BJ (cell line): ENCODE results near the gene SH3BGRL. TPM values are rescaled to one million over a fixed set of nuclear protein-coding genes. Genes with fewer than 3 reads are reported as not detected.

Experiments used
- CTCF ChIA-PET: fragments of 350-600 bp; formaldehyde crosslinking; extraction: SDS; loops from one replicate; lab custom pipeline; 2021; ENCODE audit warnings: antibody characterized with exemption, inconsistent platforms; lab: Yijun Ruan, JAX
- POLR2A ChIA-PET: fragments of 300-600 bp; sonication (Branson Sonifier 250); formaldehyde crosslinking; extraction: SDS; loops from one replicate; lab custom pipeline; 2021; ENCODE audit warnings: antibody characterized with exemption; lab: Charles Lee
- DNase-seq: peaks from one replicate; pipeline ENCODE4 v3.0.0-alpha.2; 2011; ENCODE audit warnings: low read depth
- H3K27me3 ChIP-seq: 2 replicates; pipeline ENCODE4 v1.6.0; 2011; ENCODE audit warnings: low read length; ENCODE audit not compliant: control insufficient read depth, insufficient read depth
- H3K36me3 ChIP-seq: 2 replicates; pipeline ENCODE4 v1.5.1; 2011; ENCODE audit warnings: low read length; ENCODE audit not compliant: control insufficient read depth, insufficient read depth
- H3K4me3 ChIP-seq: 2 replicates; pipeline ENCODE4 v1.5.1; 2011; ENCODE audit warnings: low read depth, mild to moderate bottlenecking, control low read depth, low read length
- polyA plus RNA-seq: library from polyadenylated mRNA; depleted of rRNA; stranded (reverse); fragments of >200 nt; gene quantifications from 2 replicates; pipeline ENCODE4 v1.2.3, GENCODE V29; 2011
- TF ChIP-seq, protein P1 (sequence below): IDR thresholded peaks from 2 replicates; pipeline ENCODE4 v1.5.1; 2011; ENCODE audit warnings: low read depth, mild to moderate bottlenecking, control low read depth, inconsistent platforms, low read length, moderate library complexity; ENCODE audit not compliant: insufficient read depth

SH3BGRL gene
- polyA plus RNA-seq, 1 experiment = 85.2 TPM

DNA sequence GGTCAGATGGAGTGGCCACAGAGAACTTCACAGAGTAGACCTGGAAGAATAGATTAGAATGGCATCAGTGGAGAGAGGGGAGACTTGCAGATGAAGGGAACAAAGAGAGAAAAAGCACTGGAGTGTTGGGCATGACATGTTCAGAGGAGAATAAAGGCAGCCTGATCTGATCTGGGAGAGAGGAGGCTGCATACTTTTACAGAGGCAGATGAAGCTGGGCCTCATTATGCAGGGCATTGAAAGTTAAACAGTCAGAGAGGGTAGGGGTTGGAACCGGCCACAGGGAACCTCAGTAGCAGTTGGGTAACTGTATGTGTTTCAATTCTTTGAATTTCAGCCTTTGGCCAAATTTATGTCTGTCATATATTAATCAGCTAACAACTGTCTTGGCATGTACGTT is 61.2 kb downstream of the SH3BGRL start:
- no peak overlapping the region for H3K4me3 ChIP-seq
- ChIA-PET POLR2A (no interaction called here), CTCF (no interaction called here)
- TF ChIP-seq, protein P1, sequence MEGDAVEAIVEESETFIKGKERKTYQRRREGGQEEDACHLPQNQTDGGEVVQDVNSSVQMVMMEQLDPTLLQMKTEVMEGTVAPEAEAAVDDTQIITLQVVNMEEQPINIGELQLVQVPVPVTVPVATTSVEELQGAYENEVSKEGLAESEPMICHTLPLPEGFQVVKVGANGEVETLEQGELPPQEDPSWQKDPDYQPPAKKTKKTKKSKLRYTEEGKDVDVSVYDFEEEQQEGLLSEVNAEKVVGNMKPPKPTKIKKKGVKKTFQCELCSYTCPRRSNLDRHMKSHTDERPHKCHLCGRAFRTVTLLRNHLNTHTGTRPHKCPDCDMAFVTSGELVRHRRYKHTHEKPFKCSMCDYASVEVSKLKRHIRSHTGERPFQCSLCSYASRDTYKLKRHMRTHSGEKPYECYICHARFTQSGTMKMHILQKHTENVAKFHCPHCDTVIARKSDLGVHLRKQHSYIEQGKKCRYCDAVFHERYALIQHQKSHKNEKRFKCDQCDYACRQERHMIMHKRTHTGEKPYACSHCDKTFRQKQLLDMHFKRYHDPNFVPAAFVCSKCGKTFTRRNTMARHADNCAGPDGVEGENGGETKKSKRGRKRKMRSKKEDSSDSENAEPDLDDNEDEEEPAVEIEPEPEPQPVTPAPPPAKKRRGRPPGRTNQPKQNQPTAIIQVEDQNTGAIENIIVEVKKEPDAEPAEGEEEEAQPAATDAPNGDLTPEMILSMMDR = no peak
- no peaks in the 10 kb centered on the region for H3K36me3 ChIP-seq
- DNase-seq = no peak
- no peaks in the 10 kb centered on the region for H3K27me3 ChIP-seq

DNA sequence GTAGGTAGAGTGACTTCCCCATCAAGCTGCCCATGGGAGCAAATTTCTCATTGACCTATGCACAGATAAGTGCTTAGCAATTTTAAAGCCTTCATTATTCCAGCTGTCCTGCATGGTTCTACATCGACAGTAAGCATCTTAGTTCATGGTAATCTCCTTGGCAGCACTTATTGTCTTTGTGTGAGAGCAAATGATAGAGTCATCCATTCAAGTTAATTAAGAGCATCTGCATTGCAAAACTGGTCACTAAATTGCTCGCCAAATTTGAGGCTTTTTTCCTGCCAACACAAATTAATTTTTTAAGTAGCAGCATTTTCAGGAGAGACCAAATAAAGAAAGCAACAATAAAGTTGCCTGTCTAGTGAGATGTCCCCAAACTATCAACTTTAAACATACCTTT is 76.7 kb downstream of the SH3BGRL start:
- ChIA-PET POLR2A (no interaction called here), CTCF (no interaction called here)
- no peak overlapping the region for H3K4me3 ChIP-seq
- H3K27me3 ChIP-seq = no peaks in the 10 kb centered on the region
- no peaks in the 10 kb centered on the region for H3K36me3 ChIP-seq
- TF ChIP-seq, protein P1 = no peak
- DNase-seq = no peak

DNA sequence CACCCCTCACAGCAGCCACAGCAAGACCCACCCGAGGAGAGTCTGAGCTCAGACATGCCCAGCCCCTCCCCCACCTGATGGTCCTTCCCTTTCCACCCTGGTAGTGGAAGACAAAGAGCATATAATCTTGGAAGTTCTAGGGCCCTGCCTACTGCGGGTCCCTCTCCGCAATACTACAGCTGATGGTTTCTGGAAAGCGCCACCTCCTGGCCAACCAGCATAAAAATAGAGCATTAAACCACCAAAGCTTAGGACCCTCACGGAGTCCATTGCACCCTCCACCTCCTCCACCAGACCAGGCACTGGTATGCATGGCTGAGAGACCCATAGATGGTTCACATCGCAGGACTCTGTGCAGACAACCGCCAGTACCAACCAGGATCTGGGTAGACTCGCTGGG is 78.2 kb downstream of the SH3BGRL start:
- DNase-seq = no peak
- Histone ChIP-seq H3K36me3 (no peaks in the 10 kb centered on the region), H3K4me3 (no peak overlapping the region), H3K27me3 (no peaks in the 10 kb centered on the region)
- TF ChIP-seq, protein P1 = 0 out of 2 replicates have a peak, but pooled peaks have one; percentile 12
- ChIA-PET POLR2A (no interaction called here), CTCF (no interaction called here)

DNA sequence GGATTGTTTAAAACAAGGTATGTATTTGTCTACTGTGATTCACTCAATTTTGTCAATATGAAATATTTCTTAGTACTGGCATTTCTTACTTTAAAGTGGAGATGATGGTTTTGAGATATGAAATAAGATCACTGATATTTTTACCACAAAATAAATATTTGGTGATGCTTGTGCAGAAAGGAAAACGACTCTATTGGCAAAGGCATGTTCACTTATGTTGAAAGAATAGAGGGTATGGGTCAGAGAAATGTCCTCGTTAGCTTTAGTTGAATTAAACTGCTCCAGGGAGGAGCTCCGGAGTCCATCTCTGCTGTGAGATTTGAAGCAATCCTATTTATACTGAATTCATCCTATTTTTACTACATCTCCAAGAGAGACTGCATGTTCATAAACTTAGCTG is 84.2 kb downstream of the SH3BGRL start:
- Histone ChIP-seq H3K4me3 (no peak overlapping the region), H3K27me3 (no peaks in the 10 kb centered on the region), H3K36me3 (no peaks in the 10 kb centered on the region)
- POLR2A ChIA-PET = no interaction called here
- no peak for DNase-seq
- TF ChIP-seq, protein P1 = no peak
- CTCF ChIA-PET = no interaction called here

DNA sequence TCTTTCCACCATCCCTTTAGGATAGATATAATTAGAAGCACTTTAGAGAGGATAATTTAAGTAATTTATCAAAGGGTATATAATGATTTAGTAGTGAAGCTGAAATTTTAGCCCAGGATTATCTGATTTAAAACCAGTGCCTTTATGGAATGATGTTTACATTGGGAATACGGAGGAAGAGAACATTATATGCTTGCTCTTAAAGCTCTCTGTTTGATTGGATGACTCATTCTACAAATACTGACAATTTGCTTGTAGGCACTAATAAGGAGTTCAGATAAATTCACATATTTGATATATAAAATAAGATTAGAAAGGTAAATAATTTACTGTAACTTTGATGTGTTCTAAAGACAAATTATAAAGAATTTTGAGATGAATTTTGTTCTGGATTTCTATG is 84.7 kb downstream of the SH3BGRL start:
- CTCF ChIA-PET = no interaction called here

More for the DNA sequence above, 84.7 kb downstream of the SH3BGRL start:
- Histone ChIP-seq H3K4me3 (no peak overlapping the region), H3K27me3 (no peaks in the 10 kb centered on the region), H3K36me3 (no peaks in the 10 kb centered on the region)
- TF ChIP-seq, protein P1 = no peak
- POLR2A ChIA-PET = no interaction called here
- DNase-seq = no peak
